Adrenal gland (tissue), 12 donors: Measurements from ENCODE around the gene ALDH3B1. TPM values are rescaled to one million over a fixed set of nuclear protein-coding genes. Genes with fewer than 3 reads are reported as not detected.

Source experiments
- DNase-seq, 7 donors: peaks; one replicate each; pipeline ENCODE4 v3.0.0-alpha.2; 2019 to 2020
- H3K27ac ChIP-seq, 5 donors: fragments of 200-600 bp; sonication (generic) in 4 of 5; 1 replicate in 3 of 5; 2 replicates in 2 of 5; pipeline versions ENCODE4 v1.5.1 to v1.8.0; 2016 to 2020; ENCODE audit warnings: mild to moderate bottlenecking in 1 of 5
- H3K27me3 ChIP-seq: fragments of 200-600 bp; 2 replicates; pipeline ENCODE4 v1.8.0; 2021
- H3K36me3 ChIP-seq, 2 donors: fragments of 200-600 bp; replicated peaks in 1 of 2; 1 replicate in 1 of 2; 2 replicates in 1 of 2; pipeline versions ENCODE4 v1.5.1 to v1.8.0; 2018 to 2022
- H3K4me1 ChIP-seq, 2 donors: fragments of 200-600 bp; replicated peaks in 1 of 2; 1 replicate in 1 of 2; 2 replicates in 1 of 2; pipeline versions ENCODE4 v1.5.1 to v1.8.0; 2018 to 2021
- H3K4me3 ChIP-seq, 4 donors: fragments of 200-600 bp; sonication (generic) in 3 of 4; one replicate each; pipeline ENCODE4 v1.5.1; 2016 to 2018
- H3K9me3 ChIP-seq, 3 donors: fragments of 200-600 bp; sonication (generic) in 1 of 3; replicated peaks in 1 of 3; 1 replicate in 2 of 3; 2 replicates in 1 of 3; pipeline versions ENCODE4 v1.5.1 to v1.8.0; 2016 to 2021
- CTCF ChIP-seq, 6 experiments: fragments of 450-650 bp in 4 of 6; fragments of 200-600 bp in 2 of 6; sonication (generic) in 1 of 6; IDR thresholded peaks; 1 replicate in 5 of 6; 2 replicates in 1 of 6; pipeline versions ENCODE4 v1.5.1 to v1.8.0; 2016 to 2021; ENCODE audit warnings: antibody characterized with exemption in 6 of 6, mild to moderate bottlenecking in 2 of 6, moderate library complexity in 1 of 6
- POLR2A ChIP-seq, 2 donors: fragments of 450-650 bp; IDR thresholded peaks; one replicate each; pipeline ENCODE4 v1.6.1; 2017; ENCODE audit warnings: antibody characterized with exemption in 2 of 2, mild to moderate bottlenecking in 2 of 2, moderate library complexity in 1 of 2
- WGBS, 4 donors: extraction: QIAGEN DNeasy Blood & Tissue Kit in 2 of 4; methylation state at CpG; one replicate each; pipeline versions ENCODE4 v1.1.5 to v1.1.7; 2013 to 2017; 5-methylcytosine and 5-hydroxymethylcytosine counted together
- intact Hi-C, 2 donors: fragments of 100-400 bp; cut with DNase I; formaldehyde crosslinking; loops; one replicate each; pipeline versions ENCODE4 v1.14.1 to v1.15.0; 2022 to 2023
- polyA plus RNA-seq, 3 donors: library from polyadenylated mRNA; stranded (reverse); fragments of 200-250 nt in 2 of 3; fragments of 350-450 nt in 1 of 3; fragmentation: Illumina TruSeq in 1 of 3; extraction: RNeasy Lipid Tissue Mini Kit (QIAGEN cat#74804) in 1 of 3; gene quantifications; one replicate each; pipeline ENCODE4 v1.2.3, GENCODE V29; 2013 to 2014
- total RNA-seq, 9 donors: library from RNA; depleted of rRNA in 4 of 9; stranded (reverse); fragments of >200 nt in 4 of 9; fragments of 120-200 nt in 1 of 9; fragmentation: NEBNext Ultra II Directional in 1 of 9; extraction: Animal tissue kit (Norgen Biotek cat#: 25700) in 1 of 9; gene quantifications; one replicate each; pipeline versions ENCODE4 v1.1.0 to v1.2.4, GENCODE V29; 2013 to 2023
- donor health status: healthy with polysubstance abuse.
- donor health status: Bipolar disorder and iron deficiency.
- donor health status: DM: yes; HTN: yes; CAD: no.
- donor health status: DM: no; HTN: no; CAD: no.
- donor health status: DM: no; HTN: no; CAD: no.
- donor health status: DM: yes; HTN: yes; CAD: no.

ALDH3B1 gene
- total and polyA plus RNA-seq, 12 donors, result 0.72 to 70.3 (median 51.6) TPM

- Histone ChIP-seq H3K27ac (peak overlapping the region in 4 of 5 donors; percentile 78 to 97 (median 94)), H3K4me3 (no peak overlapping the region), H3K4me1 (peaks cover 51 to 63% of the 10 kb centered on the region in 2 donors), H3K9me3 (no peaks in the 10 kb centered on the region), H3K36me3 (peaks cover 0 to 52% of the 10 kb centered on the region in 2 donors), H3K27me3 (no peaks in the 10 kb centered on the region)
- peak in 2 of 7 donors; percentile 2 to 24 for DNase-seq
- intact Hi-C loops, result loop anchor here in 1 of 2 donors (10.0 kb wide), 1 partner anchor 163 kb away; no protein-coding TSS in a partner anchor
- no peak for TF ChIP-seq CTCF (IDR thresholded peaks at IDR 0.05)
- no peak for TF ChIP-seq POLR2A (IDR thresholded peaks at IDR 0.05)
- WGBS, 4 donors, result 69 to 84% (median 83%) methylated on average over 6 to 12 of the region's 12 CpGs
Measured at GRCh38 chr11:68041617-68042218, 31.6 kb downstream of the ALDH3B1 start.

- intact Hi-C loops, result loop anchor here in 1 of 2 donors (10.0 kb wide), 1 partner anchor 162 kb away; no protein-coding TSS in a partner anchor
- H3K4me1 ChIP-seq, result peaks cover 47 to 56% of the 10 kb centered on the region in 2 donors
Measured at GRCh38 chr11:68042219-68043028, 32.3 kb downstream of the ALDH3B1 start.

DNA sequence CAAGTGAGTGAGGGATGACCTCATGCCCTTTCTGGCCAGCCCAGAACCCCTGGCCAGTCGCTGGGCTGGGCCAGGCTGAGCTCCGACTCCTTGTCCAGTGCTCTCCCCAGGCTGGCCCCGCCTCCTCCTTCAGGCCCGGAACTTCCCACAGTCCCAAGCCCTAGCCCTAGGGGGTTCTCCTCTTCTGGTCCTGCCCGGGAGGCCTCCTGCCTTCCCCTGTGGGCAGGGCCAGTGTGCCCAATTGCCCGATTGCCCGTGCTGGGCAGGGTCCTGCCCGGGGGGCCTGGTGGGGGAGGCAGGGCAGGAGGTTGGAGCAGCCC is 32.9 kb downstream of the ALDH3B1 start:
- peak in 3 of 7 donors; percentile 1 to 29 (median 22) for DNase-seq
- Histone ChIP-seq H3K4me3 (no peak overlapping the region), H3K36me3 (peaks cover 0 to 59% of the 10 kb centered on the region in 2 donors), H3K27ac (peak overlapping the region; percentile 53 to 97 (median 92)), H3K9me3 (no peaks in the 10 kb centered on the region), H3K27me3 (no peaks in the 10 kb centered on the region), H3K4me1 (peaks cover 41 to 50% of the 10 kb centered on the region in 2 donors)
- WGBS, 4 donors, result 36 to 62% (median 54%) methylated on average over 3 to 8 of the region's 8 CpGs
- intact Hi-C loops, result loop anchor here in 1 of 2 donors (10.0 kb wide), 1 partner anchor 162 kb away; no protein-coding TSS in a partner anchor
- TF ChIP-seq CTCF (IDR thresholded peaks at IDR 0.05), result no peak
- no peak for TF ChIP-seq POLR2A (IDR thresholded peaks at IDR 0.05)

More at GRCh38 chr11:68042219-68043028, 32.3 kb downstream of the ALDH3B1 start:
- Histone ChIP-seq H3K4me3 (no peak overlapping the region), H3K9me3 (no peaks in the 10 kb centered on the region), H3K36me3 (peaks cover 0 to 54% of the 10 kb centered on the region in 2 donors), H3K27ac (peak overlapping the region; percentile 53 to 97 (median 92)), H3K27me3 (no peaks in the 10 kb centered on the region)
- WGBS, 4 donors, result 79 to 90% (median 82%) methylated on average over 1 to 27 of the region's 27 CpGs
- TF ChIP-seq CTCF (IDR thresholded peaks at IDR 0.05) (no peak), POLR2A (IDR thresholded peaks at IDR 0.05) (no peak)
- peak in 6 of 7 donors; percentile 15 to 46 (median 26) for DNase-seq
